GM18867 (cell line): ENCODE measurements around the gene ANKS1B.
A peak's percentile ranks its signal among the peaks of the same experiment; 100 is the strongest.

ENCODE experiments used
- ATAC-seq: cut with Tn5 transposase; IDR thresholded peaks from one replicate; pipeline ENCODE4 v1.9.1; 2021; ENCODE audit warnings: mild to moderate bottlenecking, moderate library complexity; ENCODE audit not compliant: unreplicated experiment

ANKS1B gene

GRCh38 chr12:99486277-99486676 lies 498.5 kb downstream of the ANKS1B start:
- no peak for ATAC-seq

- ATAC-seq = no peak
Observed at GRCh38 chr12:99479149-99479548, 505.6 kb downstream of the ANKS1B start.

- no peak for ATAC-seq
Observed at GRCh38 chr12:99476956-99477355, 507.8 kb downstream of the ANKS1B start.

- ATAC-seq = peak; percentile 10
Observed at GRCh38 chr12:99455350-99456035, 529.2 kb downstream of the ANKS1B start.

- ATAC-seq = peak; percentile 31
Observed at GRCh38 chr12:99454539-99455172, 530.1 kb downstream of the ANKS1B start.

- ATAC-seq = peak; percentile 69
Observed at GRCh38 chr12:99453836-99454538, 530.7 kb downstream of the ANKS1B start.

DNA sequence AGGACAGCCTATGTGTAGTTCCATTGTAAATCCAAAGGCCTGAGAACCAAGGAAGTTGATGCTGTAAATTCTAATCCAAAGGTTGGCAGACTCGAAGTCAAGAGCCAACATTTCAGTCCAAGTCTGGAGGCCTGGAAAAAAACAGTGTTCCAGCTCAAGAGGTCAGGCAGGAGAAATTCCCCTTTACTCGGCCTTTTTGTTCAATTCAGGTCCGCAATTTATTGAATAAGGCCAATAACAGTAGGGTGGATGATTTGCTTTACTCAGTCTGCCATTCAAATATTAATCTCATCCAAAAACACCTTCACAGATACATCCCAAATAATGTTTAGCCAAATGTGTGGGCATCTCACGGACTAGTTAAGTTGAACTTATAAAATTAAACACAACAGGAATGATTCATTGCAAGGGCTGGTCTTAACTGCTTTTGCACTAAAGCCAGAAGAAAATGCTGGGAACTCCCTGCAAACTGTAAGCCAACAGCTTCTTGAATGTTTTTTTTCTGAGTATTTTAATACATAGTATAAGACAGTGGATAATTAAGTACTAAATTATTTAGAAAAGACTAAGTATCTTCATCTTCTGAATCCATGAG lies 534.6 kb downstream of the ANKS1B start:
- no peak for ATAC-seq

DNA sequence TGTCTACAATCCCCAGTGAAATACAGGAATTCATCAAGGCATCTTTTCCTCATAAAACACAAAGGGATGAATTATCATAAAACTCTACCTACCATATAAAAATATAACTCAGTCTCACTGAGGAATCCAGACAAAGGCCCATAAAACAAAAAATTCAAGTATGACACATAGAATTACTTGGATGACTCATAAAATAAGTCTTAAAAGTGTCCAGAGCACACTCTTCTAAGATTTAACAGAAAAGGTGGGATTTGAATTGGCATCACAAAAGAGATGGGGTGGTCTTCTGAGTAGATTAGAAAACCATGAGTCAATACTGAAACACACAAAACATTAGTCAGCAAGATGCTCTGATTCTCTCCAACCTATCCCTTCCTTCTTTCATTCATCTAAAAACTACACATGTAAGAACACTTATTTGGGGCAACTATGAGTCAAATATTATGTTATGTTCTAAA lies 539.8 kb downstream of the ANKS1B start:
- ATAC-seq = peak; percentile 58

DNA sequence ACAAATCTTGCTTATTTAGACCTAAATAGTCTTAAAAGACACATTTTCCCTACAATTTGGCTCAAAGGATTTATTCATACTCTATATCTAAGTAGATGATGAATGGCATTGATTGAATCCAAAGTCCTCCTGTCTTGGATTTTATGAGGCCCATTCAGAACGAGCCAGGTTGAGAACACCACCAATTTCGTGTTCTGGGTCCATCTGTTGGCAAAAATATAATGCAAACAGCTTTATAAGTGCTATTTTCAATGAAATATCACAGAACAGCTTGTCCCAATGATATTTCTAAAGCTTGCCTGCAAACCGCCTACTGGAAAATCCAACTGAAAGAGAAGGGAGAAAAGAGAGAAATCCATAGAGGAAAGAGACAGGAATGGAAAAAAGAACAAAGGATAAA lies 542.0 kb downstream of the ANKS1B start:
- ATAC-seq = no peak

DNA sequence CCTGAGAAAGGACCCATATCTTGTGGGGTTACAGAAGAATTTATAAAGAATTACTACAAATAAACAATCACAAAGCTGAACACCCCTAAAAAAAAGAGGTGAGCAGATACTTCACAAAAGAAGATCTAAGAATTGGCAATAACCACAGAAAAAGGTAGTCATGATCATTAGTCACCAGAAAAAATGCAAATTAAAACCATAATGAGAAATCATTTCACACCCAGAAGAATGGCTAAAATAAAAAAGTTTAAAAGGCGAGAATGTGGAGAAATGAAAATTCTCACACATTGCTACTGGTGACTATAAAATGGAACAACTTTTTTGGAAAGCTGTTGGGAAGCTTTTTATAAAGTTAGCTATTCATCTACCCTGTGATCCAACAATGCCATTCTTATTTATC lies 545.3 kb downstream of the ANKS1B start:
- no peak for ATAC-seq

- peak; percentile 98 for ATAC-seq
Observed at GRCh38 chr12:99436584-99436983, 548.2 kb downstream of the ANKS1B start.

DNA sequence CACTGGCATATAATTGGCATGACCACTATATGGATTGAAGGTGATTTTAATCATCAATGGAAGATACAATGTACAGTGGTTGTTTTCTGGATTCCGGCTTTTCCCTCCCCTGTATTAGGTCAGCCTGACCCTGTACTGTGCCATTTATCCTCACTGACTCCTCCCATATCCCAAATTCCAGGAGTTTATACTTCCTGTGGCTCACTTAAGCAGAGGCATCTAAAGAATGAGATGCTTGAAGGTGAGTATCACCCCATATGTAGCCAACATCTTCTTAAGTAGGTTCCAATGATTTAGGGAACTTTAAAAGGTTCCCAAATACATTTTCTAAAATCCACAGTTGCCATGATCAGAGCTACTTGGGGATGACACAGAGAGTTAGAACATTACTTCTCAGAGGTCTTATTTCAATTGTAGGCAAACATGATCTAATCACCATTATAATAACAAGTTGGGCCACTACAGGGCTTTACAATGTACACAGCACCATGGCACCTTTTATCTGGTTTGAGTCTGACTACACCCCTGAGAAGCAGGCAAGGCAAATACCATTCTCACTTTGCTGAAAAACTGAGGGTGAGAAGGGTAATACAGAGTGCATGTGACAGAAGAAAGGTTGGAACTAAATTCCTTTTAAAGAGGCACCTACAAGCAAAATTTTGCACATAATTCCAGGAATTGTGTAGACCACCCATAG lies 549.5 kb downstream of the ANKS1B start:
- no peak for ATAC-seq

DNA sequence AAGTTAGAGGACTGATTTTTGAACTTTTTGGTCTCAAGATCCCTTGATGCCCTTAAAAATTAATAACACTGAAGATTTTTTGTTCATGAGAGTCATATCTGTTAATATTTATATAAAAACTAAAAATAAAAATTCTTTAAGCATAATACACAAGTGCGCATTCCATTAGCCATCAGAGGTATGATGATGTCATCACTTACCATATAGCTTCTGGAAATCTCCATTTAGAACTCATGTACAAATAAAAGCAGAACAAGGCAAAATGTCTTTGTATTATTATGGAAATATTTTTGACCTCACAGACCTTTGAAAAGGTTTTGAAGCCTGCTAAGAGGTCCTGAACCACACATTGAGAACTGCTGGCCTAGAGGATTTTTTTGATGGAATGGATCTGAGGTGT lies 551.6 kb downstream of the ANKS1B start:
- ATAC-seq = no peak

DNA sequence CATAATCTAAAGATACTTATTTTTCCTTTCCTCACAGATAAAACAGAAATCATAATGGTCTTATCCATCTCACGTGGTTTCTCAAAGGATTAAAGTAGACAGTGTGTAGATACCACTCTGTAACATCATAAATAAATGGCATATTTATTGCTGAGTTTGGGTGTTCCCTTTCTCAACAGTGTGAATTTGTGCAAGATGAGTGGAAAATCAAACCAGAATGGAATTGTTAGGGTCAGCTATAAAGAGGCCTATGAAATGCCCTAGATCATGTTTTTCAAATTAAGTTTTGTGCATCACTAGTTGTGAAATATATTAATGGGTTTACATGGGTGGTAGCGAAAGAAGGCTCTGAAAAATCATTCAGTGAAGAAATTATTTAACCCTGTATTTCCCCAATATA lies 553.5 kb downstream of the ANKS1B start:
- ATAC-seq = no peak

DNA sequence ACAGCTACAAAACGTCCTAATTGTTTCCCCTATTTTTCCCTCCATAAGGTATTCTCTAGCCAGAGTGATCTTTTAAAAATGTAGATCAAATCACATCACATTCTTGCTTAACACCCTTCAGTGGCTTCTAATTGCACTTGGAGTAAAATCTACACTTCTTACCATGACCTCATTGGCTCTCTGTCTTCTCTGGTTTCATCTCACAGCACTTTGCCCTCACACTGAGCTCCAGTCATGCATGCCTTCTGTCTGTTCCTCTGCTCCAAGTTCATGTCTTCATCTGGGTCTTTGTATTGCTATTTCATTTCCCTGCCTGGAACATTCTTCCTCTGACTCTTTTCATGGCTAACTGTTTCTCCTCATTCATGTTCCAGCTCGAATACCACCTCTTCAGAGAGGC lies 557.6 kb downstream of the ANKS1B start:
- ATAC-seq = peak; percentile 90

DNA sequence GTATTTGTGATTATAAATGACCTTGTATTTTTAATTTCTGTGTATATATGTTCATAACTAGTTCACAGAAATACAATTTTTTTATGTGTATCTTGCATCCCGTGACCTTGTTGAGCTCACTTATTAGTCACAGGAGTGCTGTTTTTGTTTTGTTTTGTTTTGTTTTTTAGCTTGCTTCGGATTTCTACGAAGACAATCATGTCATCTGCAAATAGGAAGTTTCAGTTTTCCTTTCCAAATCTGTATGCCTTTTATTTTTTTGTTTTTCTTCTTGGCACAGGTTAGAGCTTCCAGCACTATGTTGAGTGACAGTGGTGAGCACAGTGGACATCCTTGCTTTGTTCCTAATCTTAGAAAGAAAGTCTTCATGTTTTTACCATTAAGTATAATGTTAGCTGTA lies 566.4 kb downstream of the ANKS1B start:
- ATAC-seq = peak; percentile 45

- no peak for ATAC-seq
Observed at GRCh38 chr12:99413751-99414150, 571.0 kb downstream of the ANKS1B start.

DNA sequence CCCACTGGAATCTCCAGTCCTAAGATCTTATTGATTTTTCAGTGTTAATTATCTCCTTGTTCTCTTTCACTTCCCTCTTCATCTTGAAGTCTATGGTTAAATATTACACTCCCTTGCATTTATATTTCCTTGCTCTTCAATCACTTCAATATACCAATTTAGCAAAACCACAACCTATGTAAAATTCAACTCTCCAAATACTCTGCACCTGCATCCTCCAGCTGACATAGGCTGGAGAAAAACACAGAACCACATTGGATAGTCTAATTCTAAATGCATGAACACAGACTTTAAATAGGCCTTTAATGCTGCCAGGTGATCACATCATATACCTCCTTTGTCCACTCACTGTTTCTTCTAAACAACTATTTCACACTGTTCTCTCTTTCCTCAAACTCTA lies 591.0 kb downstream of the ANKS1B start:
- no peak for ATAC-seq

- no peak for ATAC-seq
Observed at GRCh38 chr12:99392091-99392850, 592.5 kb downstream of the ANKS1B start.

DNA sequence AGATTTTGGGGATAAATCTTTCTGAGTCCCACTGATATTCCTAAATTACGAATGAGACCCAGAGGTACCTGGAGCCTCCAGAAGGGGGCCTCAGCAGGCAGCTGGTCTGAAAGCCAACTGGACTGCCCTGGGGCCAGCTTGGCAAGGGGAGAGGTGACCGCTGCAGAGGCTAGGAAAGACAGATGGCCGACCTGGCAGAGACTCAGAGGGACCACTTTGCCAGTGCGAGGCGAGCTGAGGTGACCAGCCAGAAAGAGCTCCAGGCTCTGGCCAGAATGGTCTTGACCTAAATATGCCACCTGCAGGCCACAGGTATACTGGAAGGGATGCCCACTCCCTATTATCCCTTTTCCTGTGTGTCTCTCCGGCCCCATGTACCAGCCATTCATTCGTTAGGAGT lies 594.0 kb downstream of the ANKS1B start:
- no peak for ATAC-seq
